Esophagus mucosa (tissue), 1 donor: ENCODE data around the gene ARHGAP9. TPM values are rescaled to one million over a fixed set of nuclear protein-coding genes. Genes with fewer than 3 reads are reported as not detected.
"Not testable (repeated sequence)": the region's sequence is repeated elsewhere in the genome, so short reads cannot be mapped to it uniquely, and the experiment has no call there.

Source experiments
- ATAC-seq: fragments of 200-7000 bp; cut with Tn5 transposase; one replicate; pipeline ENCODE4 v1.9.1; 2020
- total RNA-seq: library from RNA; stranded (reverse); gene quantifications from one replicate; pipeline ENCODE4 v1.2.4, GENCODE V29; 2023
- donor health status: DM: yes; HTN: yes; CAD: no.

ARHGAP9 gene
- 2.0 TPM for total RNA-seq

DNA sequence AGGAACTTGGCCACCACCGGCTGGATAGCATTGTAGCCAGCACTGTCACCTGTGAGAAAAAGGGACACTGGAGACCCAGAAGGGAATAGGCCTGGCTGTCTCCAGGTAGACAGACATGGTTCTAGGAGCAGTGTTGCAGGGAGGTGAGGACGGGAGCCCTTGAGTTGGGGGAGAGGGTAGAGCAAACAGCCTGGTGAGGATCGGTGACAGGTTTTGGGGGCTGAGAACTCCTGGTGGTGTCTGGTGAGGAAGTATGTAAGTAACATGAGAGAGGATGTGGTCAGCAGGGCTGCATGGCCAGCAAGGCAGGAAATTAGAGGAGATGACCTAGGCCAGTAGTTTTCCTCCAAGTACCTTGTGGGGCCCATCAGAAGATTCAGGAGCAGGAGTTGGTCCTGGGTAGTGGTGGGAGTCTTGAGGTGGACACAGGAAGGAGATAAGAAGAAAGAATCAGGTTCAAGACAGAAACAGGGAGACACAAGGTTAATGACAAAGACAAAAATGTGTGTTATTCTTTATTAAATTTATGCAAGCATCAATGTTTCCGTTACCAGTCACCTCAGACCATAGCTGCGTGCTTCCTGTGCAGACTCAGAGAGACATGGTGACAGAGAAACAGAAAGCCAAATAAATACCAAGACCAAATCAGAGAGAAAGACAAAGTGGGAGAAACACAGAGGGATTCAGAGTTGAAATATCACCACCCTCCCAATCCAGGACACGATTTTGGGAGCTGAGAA is at the start of gene ARHGAP9:
TSS of gene ARHGAP9 (minus strand) at position 491 of the 740 bp plus-strand sequence. CDS start at position 31, 460 bp downstream.
- peak; percentile 8 for ATAC-seq

DNA sequence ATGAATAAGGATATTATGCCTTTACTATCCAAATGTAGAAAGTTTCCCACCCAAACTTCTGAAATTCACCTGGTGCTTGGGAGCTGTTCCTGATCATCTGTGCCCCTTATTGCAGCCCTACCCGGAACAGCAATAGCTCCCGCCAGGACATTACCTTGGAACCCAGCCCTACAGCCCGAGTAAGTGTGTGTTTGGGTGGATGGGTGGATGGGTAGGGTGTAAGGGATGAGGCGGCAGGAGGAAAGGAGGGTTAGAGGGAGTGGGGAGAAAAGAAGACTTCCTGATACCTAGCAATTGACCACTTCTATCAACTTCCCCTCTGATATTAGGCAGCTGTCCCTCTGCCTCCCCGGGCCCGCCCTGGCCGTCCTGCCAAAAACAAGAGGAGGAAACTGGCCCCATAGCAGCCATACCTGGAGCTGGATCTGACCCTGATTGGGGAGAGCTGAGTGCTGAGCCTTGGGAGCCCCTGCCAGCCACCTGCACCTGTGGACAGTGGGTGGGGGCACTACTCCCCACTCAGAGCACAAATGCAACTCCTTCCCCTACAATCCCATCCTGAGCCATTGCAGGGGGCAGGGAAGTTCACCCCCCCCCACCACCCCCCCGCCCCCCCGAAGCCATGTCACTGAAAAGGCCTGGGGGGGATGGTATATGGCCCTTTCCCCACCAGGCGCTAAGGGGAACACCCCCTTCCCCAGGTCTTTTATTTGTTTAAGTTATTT is 49.3 kb upstream of the ARHGAP9 start:
- no peak for ATAC-seq

DNA sequence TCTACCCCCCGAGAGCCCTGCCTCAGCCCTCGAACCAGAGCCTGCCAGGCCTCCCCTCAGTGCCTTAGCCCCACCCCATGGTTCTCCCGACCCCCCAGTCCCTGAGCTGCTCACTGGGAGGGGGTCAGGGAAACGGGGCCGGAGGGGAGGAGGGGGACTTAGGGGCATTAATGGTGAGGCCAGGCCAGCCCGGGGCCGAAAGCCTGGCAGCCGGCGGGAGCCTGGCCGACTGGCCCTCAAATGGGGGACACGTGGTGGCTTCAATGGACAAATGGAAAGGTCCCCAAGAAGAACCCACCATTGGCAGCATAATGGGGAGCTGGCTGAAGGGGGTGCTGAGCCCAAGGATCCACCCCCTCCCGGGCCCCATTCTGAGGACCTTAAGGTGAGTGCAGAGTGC is 48.5 kb upstream of the ARHGAP9 start:
- ATAC-seq = no peak

DNA sequence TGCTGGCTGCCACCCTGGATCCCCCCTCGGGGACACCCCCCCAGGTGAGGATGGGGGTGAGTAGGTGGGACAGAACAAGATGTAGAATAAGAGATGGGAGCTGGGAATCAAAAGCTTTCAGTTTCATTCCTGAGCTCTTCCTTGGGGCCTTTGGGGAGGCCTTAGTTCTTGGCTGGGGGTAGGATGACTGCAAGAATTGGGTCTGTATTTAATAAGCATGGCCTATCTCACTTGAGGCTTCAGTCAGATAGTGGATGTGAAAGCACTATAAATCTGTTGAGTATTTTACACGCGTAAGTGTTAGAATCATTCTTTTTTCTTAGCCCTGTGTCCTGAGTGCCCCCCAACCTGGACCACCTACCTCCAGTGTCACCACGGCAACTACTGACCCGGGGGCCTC is 47.5 kb upstream of the ARHGAP9 start:
- ATAC-seq = no peak

DNA sequence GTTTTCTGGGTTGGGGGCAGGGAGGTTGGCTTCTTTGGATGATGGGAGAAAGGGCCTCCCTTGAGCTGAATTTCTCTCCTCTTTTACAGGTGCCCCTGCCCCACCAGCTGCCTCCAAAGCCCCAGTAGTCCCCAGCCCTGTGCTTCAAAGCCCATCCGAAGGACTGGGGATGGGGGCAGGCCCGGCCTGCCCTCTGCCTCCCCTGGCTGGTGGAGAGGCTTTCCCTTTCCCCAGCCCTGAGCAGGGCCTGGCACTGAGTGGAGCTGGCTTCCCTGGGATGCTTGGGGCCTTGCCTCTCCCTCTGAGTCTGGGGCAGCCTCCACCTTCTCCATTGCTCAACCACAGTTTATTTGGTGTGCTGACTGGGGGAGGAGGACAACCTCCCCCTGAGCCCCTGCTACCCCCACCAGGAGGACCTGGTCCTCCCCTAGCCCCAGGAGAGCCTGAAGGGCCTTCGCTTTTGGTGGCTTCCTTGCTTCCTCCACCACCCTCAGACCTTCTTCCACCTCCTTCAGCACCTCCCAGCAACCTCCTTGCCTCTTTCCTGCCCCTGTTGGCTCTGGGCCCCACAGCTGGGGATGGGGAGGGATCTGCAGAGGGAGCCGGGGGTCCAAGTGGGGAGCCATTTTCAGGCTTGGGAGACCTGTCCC is 46.9 kb upstream of the ARHGAP9 start:
- no peak for ATAC-seq

DNA sequence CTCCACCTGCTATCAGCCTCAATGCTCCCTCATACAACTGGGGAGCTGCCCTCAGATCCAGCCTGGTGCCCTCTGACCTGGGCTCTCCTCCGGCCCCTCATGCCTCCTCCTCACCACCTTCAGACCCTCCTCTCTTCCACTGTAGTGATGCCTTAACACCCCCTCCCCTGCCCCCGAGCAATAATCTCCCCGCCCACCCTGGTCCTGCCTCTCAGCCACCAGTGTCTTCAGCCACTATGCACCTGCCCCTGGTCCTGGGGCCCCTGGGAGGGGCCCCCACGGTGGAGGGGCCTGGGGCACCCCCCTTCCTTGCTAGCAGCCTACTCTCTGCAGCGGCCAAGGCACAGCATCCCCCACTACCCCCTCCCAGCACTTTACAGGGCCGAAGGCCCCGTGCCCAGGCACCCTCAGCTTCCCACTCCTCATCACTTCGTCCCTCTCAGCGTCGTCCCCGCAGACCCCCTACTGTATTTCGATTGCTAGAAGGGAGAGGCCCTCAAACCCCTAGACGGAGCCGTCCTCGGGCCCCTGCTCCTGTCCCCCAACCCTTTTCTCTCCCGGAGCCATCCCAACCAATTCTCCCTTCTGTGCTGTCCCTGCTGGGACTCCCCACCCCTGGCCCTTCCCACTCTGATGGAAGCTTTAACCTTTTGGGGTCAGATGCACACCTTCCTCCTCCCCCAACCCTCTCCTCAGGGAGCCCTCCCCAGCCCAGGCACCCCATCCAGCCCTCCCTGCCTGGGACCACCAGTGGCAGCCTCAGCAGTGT is 46.1 kb upstream of the ARHGAP9 start:
- no peak for ATAC-seq

DNA sequence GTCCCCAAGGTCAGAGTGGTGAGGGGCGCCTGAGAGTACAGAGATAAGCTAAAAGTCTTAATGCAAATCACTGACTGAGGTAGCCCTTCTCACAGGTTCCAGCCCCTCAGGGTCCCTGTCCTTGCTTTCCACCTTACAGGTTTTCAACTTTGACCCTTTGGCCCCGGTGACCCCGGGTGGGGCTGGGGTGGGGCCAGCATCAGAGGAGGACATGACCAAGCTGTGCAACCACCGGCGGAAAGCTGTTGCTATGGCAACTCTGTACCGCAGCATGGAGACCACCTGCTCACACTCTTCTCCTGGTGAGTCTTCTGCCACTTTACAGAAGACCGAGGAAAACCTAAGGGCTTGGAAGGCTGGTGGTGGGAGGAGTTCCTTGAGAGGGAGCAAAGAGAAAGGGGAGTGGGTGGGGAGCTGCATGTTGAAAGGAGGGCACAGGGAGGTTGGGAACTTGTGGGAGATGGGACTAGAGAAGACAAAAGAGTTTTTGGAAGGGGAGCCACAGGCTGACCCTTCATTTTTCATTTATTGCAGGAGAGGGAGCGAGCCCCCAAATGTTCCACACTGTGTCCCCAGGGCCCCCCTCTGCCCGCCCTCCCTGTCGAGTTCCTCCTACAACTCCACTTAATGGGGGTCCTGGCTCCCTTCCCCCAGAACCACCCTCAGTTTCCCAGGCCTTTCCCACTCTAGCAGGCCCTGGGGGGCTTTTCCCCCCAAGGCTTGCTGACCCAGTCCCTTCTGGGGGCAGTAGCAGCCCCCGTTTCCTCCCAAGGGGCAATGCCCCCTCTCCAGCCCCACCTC is 45.3 kb upstream of the ARHGAP9 start:
- no peak for ATAC-seq

DNA sequence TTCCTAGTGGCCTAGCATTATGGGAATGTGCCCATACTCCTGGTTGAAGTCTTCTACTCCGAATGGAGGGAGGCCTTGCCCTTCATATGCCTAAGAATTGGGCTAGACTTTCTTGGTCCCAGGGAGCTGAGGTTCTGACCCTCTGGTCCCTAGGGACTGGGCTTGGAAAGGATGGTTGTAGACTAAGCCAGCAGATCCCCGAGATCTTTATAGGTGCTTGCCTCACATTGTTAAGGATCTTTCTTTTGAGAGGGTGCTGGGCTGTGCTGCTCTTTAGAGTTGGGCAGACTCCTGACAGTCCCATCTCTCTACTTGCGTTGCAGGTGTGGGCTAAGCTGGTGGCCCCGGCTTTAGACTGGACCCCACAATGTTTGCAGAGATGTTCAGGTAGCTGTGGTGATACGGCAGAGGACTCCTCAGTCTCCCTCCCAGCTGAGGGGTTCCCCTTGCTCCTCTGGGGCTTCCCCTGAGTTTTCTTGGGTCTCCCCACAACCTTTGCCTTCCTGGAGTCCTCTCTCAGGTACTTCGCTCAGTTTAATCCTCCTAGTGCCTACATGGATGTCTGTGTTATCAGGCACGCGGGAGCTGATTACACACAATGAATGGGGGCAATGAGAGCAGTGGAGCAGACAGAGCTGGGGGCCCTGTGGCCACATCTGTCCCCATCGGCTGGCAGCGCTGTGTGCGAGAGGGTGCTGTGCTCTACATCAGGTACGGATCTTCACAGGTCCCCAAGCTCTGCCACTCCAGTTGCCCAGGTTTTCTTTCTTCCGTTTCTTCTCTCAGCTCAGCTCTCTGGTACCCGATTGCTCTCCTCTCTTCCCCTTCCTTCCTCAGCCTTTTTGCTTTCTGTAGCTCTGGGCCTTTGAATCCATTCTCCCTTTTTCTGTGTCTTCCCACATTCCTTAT is 44.3 kb upstream of the ARHGAP9 start:
- no peak for ATAC-seq

DNA sequence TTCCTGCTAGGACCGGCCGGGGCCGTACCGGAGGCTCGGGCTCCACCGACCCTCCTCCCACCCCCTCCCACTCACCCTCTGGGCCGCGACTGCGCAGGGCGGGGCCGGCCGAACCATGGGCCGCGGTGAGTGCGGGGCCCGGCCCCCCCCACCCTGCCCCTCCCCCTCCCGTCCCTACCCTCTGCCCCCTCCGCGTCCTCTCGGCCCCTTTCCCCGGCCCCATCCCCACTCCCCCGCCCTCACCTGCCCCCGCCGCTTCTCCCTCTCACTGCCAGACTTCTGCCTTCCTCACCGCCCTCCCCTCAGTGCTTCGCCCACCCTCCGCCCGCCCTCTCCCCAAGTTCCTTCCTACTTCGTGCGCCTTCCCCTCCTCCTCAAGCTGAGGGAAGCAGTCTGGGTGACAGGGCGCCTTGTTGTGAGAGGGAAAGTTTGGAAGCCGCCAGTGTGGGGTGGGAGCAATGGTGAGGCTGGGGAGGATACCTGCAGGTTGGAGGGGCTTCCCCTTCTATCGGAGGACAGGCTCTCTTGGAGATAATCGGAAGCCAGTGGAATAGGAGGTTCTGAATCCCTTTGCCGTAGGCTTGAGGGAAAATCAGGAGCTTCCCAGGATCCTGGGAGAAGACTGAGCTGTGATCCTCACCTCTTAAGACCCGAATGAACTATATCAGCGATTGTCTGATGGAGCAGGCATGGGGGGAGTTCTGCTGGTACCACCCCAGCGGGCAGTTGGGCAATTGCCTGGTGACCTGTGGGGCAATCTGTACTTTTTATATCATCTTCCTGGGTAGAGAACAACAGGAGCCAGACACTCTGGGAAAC is 43.4 kb upstream of the ARHGAP9 start:
- ATAC-seq = no peak

DNA sequence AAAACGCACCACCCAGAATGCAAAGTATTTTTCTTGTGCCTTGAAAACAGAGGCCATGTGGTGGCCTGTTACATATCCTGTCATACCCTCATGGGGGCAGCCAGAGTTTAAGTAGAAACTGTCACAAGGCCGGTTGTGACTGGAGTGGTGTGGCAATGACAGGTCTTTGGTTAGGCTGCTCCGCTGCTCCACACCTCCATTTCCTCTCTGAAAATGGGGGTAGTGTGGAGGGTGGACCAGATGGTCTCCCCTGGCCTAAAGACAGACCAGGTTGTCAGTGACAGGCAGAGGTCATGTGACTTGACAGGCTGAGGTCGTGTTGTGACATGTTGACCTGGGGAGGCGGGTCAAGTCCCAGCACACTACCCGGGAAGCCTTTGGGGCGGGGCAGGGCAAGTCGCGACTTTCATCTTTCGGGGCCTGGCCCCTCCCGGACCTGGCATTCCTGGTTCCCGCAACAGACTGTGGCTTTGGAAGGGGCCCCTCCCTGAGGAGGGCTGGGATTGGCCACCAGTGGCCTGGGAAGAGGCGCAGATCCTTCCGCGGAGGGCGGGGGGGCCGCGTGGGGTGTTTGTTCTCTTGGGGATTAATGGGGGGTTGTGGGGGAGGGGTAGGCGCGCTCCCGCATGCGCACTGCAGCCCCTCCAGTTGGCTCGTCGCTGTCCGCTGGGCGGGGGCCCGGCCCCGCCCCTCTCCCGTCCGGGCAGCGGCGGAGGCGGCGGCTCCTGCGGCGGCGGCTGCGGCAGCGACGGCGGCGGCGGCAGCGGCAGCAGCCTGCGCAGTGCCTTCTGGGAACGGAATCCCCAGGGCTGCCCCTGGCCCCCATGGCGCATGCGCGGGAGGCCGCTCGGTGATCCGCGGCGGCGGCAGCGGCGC is 42.6 kb upstream of the ARHGAP9 start, which contains the start of gene MBD6:
TSS of gene MBD6 (plus strand) at position 814 of the 876 bp plus-strand sequence. CDS start 1,480 bp downstream, outside the sequence.
- peak; percentile 64 for ATAC-seq

DNA sequence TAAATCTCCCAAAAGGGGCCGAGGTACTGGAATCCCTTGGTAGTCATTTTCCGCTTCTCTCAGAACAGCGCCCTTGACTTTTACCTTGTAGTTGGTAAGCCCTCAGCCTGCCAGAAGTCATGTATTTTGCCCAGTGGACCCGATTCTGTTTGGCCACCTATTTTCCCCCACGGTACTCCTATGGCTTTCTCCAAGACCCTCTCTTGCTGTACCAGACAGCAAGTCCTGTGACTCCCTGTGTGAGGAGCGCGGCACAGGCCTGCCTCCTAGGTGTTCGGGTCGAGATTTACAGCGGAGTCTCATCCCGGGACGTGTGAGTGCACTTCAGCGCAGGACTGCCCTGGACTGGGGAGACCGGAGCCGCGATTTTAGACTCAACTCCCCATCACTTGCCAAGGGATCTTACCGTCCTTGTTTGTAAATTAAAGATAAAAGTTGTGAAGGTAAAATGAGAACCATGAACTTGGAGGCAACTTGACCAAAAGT is 41.9 kb upstream of the ARHGAP9 start:
- ATAC-seq = no peak

DNA sequence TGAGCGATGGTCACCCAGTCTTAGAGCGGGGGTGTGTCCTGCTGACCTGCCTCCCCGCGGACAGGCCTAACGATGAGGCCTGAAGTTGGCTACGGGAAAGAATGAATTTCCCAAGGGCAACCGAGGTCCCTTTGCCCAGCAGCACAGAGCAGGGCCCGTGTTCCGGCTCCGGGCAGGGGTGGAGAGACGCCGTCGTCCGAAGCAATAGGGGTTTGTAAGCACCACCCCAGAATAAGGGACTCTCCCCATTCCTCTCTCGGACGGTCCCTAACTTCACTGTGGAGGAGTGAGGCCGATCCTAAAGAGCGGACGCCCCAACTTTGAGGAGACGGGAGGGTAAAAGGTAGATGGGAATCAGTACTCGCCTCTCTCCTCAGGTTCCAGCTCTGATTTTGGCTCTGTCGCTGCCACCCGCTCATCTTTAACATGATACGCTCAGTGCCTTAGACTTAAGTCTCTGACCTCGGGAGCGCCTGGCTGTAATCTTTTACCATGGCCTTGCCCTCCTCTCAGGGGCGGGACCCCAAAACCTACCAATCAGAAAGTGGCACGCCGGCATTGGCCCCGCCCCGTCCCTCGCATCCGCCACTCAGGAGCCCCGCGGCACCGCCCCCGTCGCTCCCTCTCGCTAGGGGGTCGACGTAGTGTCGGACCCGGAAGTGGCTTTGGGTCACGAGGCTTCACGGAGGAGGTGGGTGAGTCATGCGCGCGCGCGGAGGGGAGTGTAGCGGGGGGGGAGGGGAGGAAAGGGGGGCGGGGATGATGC is 40.6 kb upstream of the ARHGAP9 start, which contains the start of gene DDIT3:
TSS of gene DDIT3 (minus strand) at position 462 of the 766 bp plus-strand sequence. CDS start 3,108 bp downstream, outside the sequence.
- ATAC-seq = peak; percentile 81

DNA sequence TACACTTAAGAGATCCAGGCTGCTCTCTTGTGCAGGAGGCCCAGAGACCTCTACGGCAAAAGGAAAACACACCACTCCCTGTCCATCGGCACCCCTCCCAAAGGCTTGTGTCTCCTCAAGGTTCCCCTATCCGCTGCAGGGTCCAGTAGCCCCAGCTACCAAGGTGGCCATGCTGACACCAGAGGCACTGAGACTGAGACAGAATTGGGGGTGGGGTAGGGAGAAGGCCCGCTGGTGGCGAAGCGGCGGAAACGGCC is 40.1 kb upstream of the ARHGAP9 start:
- peak; percentile 1 for ATAC-seq

DNA sequence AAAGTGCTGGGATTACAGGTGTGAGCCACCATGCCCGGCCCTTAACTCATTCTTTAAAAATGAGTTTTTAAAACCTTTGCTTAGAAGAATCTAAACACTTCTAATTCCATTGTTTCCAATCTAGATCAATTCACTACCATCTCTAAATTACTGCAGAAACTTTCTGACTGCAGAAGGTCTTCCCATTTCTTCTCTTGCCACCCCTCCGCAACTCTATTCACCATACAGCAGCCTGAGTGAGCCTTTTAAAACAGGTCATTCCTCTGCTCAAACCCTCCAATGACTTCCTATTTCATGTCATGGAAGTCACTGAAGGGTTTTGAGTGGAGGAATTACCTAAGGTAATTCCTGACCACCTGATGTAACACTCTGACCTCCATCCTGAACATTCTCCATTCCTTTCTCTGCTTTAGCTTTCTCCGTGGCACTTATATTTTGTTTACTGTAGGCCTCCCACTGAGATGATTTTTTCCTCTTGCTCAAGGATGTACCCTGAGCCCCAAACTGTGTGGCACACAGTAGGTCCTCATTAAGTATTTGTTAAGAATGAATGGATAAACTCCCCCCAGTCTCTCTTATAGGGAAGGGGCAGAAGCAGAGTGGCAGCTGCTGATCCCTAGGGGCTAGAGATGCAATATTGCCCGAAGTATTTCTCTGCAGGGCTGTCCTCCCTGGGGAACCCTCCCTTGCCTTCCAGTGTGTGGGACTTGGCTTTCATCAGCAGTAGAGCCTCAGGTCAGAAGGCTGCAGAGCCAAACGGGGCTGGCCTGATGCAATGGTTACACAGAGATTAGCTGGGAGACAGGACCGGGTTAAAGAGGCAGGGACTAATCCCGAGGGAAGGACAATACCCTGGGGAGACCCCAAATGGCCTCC is 39.5 kb upstream of the ARHGAP9 start:
- ATAC-seq = peak; percentile 6

DNA sequence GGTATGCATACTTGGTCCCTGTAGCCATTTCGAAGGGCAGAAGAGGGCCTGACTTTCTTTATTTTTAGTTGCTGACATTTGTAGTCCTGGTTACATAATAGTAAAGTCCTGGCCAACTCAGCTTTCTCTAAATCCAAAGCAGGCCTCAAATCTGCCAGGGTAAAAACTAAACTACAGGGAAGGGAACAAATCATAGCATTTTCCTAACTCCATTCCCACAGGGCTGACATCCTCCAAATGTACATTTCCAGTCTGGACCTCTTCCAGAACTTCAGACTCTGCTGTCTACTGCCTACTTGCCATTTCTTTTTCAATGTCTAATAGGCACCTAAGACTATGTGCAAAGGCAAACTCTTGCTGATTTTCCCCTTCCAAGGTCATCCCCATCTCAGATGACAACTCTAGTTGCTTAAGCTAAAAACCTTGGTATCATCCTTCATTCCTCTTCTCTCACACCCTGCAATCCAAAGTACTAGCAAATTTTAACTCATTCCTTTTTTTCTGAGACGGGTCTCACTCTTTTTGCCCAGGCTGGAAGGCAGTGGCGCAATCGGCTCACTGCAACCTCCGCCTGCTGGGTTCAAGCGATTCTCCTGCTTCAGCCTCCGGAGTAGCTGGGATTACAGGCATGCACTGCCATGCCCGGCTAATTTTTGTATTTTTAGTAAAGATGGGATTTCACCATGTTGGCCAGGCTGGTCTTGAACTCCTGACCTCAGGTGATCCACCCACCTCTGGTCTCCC is 38.7 kb upstream of the ARHGAP9 start:
- no peak for ATAC-seq

DNA sequence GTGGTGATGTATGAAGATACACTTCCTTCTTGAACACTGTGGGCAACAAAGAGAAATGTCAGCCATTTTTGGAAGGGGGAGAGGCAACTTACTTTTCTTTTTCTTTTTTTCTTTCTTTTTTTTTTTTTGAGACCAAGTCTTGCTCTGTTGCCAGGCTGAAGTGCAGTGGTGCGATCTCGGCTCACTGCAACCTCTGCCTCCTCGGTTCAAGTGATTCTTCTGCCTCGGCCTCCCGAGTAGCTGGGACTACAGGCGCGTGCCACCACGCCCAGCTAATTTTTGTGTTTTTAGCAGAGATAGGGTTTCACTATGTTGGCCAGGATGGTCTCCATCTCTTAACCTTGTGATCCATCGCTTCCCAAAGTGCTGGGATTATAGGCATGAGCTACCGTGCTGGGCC is 38.1 kb upstream of the ARHGAP9 start:
- not testable (repeated sequence) for ATAC-seq
